ENCODE results near the gene FOXO6.

Gene FOXO6

DNA sequence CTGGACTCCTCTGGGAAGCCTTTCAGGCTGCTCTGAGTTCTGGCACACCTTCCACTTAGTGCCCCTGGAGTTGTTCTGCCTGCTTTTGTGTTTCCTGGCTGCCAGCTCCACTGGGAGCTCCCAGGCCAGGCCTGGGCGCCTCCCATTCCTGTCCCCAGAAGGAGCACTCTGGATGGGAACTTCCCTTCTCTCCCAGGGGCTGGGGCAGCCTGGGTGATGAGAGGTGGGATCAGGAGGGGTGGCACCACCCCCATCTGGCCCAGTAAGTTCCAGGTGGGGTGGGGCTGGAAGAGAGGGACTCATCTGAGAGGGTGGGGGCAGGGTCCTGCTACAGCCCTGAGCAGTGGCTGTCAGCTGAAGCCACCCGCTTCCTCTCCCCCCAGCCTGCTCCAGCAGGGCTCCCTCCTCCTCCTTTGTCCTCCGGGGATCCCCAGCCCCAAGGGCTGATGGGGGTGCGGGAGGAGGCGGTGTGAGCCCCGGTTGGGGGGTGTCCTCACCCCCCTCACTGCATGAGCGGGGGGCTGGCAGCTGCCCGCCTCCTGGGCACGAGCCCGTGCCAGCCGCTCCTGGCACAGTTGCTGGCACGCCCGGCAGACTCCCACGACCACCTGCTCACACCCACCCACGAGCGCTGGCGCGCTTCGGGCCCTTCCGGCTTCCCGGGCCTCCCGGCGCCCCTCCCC, 4.7 kb downstream of the FOXO6 start:
- DNase-seq (ENCODE audit: low read depth in 1 of 2, low spot score in 1 of 2), result peak in 1 of 2 donors; percentile 17

DNA sequence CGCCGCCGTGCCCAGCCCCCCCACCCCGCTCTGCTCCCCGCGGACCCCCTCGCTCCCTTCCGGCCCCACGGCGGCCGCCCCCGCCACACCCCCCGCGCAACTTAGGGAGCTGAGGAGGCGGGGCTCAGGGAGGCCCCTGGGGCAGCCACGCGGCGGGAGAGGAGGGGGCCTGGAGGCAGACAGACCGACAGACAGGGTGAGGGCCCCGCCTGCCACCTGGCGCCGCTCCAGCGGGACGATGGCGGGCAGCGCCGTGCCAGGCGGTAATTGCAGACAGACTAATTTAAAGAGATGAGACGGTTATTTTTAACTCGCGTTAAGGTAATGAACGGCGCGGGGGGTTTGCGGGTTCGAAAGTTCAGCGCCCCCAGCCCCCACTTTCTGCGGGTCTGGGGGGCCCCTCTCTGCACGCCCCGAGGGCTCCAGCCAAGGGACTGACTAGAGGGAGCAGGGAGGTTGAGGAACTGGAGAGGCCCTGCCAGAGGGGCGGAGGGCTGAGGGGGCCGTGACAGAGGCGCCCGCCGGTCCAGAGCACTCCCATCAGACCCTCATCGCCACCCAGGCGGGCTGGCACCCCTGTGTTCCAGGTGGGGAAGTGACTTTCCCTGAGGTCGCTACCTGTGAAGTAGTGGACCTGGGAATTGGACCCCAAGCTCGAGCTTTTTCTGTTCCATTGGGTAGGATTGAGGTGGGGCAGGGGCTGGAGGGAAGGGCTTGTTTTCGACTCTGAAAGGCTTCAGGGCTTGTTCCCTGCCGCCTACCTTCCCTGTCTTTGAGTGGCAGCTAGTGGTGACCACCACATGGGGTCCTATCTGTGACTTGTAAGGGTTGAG, 5.4 kb downstream of the FOXO6 start:
- peak in 1 of 2 donors; percentile 27 for DNase-seq (ENCODE audit: low read depth in 1 of 2, low spot score in 1 of 2)

DNA sequence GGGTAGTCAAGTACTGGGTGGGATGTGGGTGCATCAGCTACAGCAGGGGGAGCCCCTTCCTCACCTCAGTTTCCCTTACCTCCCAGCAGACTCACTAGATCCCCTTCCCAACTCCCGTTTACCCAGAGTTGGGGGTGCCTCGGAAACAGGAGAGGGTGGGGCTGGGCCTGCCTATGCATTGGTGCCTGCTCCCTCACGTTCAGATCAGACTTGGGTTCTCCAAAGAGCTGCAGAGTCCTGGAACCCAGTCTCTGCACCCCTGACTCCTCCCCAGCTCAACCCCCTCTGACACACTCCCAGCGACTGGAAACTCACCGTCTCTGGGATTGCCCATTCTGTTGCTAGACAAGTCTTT, 6.0 kb downstream of the FOXO6 start:
- no peak for DNase-seq (ENCODE audit: low read depth in 1 of 2, low spot score in 1 of 2)

DNA sequence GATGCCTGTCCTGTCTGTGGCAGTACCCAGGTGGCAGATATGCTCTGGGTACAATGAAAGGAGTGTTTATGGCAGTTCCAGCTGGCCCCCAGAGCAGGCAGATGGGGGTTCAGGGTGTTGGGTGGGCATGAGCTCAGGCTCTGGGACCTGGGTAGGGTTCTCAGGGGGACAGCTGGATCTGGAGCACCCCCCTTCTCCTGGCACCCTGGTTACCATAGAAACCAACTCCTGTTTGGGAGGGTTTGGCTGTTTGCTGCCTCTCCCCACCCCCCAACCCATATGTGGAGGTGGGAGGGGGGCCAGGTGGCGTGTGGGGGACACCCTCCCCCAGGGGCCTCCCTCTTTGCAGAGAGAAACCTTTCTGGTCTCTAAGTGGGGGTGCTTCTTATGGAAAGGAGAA, 7.1 kb downstream of the FOXO6 start:
- DNase-seq (ENCODE audit: low read depth in 1 of 2, low spot score in 1 of 2), result no peak

DNA sequence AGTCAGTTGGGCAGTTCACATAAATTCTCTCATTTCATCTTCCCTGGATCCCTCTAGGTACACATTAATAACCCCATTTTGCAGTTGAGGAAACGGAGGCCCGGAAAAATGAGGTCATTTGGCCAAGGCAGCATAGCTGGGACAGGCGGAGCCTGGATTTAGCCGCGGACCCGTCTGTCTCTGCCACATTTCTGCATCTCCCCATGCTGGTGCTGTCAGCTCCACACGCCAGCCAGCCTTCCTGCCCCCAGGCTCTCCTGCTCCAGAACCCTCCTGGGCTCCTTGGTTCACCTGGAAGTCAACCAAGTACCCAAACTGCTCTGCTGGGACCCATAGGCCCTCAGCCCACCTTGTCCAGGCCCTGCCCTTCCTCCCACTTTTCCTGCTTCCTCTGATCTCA, 7.6 kb downstream of the FOXO6 start:
- no peak for DNase-seq (ENCODE audit: low read depth in 1 of 2, low spot score in 1 of 2)

DNA sequence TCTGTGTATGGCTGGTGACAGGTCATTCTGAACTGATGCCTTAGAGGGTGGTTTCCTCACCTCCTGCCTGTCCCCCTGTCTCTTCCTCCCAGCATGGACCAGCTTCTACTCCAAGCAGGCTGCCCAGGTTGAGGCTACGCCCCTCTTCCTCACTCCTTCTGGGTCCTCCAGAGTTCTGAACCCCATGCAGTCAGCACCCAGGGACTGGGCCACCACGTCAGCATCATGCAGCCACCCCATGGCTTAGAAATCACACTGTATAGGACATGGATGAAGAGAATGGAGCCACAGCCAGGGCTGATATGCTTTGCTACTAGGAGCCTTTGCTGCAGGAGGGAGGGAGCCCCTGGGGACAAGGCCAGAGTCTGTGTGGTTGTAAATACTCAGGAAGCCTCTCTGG, 8.3 kb downstream of the FOXO6 start:
- no peak for DNase-seq (ENCODE audit: low read depth in 1 of 2, low spot score in 1 of 2)

DNA sequence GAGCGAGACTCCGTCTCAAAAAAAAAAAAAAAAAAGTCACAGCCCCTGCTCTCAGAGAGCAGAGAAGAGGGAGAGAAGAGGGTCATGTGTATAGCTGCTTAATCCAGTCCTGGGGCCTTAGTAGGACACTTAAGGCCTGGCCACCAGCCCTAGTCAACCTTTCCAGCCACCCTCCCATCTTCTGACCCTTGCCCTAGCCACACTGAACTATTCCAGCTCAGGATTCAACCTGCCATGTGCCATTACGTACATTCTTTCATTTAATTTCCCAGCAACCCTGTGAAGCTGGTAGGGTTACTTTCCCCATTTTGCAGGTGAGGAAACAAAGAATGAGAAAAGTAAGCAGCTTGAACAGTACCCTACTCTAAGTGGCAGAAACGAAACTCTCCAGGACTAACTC, 9.0 kb downstream of the FOXO6 start:
- DNase-seq (ENCODE audit: low read depth in 1 of 2, low spot score in 1 of 2), result no peak

DNA sequence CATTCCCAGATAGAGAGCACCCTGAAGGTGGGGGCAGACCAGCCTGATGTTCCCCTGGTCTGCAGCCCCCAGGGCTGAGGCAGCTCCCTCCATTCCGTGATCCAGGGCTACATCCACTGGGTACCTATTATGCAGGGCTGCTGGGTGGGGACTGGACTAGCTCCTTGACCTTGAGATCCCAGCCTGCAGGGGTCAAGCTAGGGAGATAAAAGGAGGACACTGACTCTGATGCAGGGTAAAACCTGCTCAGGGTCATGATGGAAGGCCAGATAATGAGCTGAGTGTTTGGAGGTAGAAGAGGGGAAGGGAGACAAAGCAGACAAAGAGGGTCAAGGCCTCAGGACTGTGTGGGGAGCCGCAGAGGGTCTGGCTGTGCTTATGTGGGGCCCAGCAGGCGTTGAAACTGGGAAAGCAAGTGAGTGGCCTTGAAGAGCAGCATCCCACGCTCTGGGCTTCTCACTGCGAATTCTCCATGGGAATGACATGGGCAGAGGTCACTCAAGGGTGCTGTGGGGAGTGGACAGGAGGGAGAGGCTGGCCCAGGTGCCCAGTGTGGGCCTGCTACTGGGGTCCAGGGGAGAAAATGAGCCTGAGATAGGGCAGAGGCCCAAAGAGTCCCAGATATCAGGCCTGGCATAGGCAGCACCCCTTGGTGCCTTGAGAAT, 9.7 kb downstream of the FOXO6 start:
- no peak for DNase-seq (ENCODE audit: low read depth in 1 of 2, low spot score in 1 of 2)

DNA sequence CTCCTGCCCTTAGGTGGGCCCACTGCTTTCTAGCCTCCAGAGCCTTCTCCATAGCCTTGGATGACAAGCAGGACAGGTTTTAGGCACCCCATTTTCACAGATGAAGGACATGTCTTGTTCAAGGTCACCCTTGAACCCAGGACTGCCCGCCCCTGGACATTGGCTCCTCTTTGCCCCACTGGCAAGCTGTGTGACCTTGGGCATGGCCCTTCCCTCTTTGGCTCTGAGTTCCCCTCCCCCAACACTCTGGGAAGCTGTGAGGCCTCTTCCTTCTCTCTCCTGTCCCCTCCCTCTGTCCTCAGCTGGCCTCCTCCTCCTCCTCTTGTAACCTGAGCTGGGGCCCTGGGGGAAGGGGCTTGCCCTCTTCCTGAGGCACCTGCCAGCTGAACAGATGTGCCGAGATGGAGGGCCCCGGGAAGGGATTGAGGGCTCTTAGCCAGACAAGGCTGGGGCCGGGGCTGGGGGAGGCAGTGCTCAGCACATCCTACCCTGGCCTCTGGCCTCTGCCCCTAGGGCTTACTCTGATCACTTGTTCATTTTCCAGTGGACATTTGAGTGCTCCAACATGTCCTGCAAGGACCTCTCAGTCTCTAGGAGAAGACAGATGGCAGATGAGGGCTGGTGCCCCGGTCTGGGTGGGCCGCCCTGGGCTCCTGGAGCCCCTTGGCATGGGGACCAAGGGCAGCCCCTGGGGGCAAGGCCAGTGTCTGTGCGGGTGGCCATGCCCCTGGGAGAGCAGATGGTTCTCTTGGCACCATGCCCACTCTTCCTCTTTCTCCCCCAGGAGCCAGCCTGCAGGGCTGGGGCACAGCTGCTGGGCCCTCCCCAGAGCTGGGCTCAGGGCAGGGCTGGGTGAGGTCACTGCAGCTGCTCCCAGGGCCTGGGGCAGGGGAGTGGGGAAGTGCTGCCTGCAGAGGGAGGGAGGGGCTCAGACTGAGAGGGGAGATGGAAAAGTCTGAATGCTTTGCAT, 10.7 kb downstream of the FOXO6 start:
- DNase-seq (ENCODE audit: low read depth in 1 of 2, low spot score in 1 of 2), result no peak

DNA sequence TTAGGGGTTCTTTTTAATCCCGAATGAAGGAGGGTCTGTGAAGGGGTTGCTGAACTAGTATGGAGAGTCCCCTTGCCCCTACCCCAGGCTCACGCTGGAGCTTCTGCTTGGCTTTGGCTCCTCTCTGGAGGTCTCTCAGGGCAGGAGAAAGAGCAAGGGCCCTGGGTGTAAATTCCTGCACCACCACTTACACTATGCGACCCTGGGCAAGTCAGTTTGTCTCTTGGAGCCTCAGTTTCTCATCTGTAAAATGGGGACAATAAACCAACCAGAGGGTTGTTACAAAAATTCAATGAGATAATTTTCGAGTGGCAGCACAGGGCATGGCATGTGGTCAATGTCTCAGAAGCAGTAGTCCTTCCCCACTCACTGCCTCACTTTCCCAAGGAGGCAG, 11.4 kb downstream of the FOXO6 start:
- DNase-seq (ENCODE audit: low read depth in 1 of 2, low spot score in 1 of 2), result no peak

DNA sequence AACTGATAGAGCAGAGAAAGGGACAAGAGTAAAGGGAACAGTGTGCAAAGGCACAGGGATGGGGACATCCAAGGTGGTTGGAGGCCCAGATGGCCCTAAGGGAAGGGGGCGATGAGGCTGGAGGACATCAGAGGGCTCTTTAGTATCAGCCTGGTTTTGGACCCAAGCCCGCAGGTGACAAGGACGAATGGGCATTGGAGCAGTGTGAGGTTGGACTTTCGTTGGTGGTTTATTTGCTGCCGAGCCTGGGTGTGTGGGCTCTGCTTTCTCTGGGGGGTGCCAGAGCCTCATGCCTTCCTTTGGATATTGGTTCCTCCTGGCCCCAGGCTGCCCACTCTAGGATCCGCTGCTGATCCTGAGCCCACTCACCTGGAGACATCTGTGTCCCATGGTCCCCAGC, 12.1 kb downstream of the FOXO6 start:
- DNase-seq (ENCODE audit: low read depth in 1 of 2, low spot score in 1 of 2), result no peak

DNA sequence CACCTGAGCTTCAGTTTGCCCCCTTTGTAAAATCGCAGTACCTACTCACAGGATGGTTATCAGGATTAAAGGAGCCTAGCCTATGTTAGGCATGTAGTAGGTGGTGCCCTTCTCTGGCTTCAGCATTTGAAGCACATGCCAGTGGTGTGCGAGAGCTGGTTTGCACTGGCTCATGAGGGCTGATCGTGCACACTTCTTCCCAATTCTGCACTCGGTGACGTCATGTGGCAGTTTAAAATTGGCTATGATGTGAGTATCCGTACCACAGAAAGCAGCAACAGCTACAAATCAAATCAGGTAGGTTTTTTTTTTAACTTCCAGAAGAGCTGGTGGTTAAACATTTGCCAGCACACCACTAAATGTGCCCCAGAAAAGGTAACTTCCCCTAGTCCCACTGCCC, 13.5 kb downstream of the FOXO6 start:
- DNase-seq (ENCODE audit: low read depth in 1 of 2, low spot score in 1 of 2), result no peak

DNA sequence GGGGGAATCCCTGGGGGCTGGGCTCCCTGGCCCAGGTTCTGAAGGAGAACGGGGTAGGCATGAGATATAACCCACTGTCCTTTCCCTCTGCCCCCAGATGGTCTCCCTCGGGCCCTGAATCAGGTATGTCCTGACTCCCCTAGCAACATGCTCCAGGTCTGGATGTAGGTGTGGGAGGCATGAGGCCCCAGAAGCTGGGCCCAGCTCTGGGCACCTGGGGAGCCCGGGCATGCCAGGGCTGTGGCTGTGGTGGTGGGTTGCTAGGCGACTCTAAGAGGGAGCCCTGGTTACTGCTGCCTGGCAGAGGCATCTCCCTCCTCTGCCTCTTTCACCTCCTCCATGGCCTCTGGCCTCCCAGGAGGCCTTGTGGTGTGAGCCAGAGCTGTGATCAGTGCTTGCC, 16.2 kb downstream of the FOXO6 start:
- no peak for DNase-seq (ENCODE audit: low read depth in 1 of 2, low spot score in 1 of 2)

DNA sequence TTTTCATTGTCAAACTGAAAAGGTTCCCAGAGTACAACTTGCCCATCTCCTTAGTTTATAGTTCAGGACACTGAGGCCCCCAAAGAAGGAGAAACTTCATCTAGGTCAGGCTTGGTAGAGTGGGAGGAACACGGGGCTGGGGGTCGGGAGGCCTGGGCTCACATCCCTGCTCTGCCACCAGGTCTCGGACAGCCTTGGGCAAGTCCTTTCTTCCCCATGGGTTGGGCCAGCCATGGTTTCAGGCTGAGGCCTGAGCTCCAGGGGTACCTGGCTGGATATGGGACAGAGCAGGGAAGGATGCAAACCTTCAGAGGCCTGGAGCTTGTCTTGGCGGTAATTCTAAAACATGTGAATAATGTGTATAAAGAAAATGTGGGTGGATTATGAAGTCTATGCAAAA, 17.0 kb downstream of the FOXO6 start:
- DNase-seq (ENCODE audit: low read depth in 1 of 2, low spot score in 1 of 2), result no peak

DNA sequence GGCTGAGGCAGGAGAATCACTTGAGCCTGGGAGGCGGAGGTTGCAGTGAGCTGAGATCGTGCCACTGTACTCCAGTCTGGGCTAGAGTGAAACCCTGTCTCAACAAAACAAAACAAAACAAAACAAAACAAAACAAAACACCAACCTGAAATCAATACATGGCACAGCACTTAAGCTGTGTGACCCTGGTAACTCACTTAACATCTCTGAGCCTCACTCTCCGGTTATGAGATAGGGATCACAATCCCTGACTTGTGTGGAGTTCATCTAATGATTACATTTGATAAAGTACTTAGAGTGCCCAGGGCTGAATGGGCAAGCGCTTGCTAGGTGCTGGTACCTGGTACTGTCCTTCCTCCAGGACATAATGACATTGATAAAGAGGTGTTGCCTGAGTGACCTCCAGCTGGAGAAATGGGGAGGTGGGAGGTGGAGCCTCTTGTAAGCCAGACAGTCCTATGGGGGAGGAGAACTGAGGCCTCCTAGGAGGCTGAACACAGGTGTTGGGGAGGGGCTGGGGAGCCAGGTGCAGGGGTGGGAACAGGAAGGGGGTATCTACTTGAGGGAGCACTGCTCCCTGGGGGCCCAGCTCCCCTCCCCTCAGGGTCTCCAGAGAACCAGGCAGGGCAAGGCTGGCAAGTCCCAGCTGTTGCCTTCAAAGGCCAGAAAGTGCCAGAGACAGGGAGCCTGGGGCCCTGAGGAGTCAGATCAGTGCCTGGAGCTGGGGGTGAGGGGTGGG, 17.9 kb downstream of the FOXO6 start:
- DNase-seq (ENCODE audit: low read depth in 1 of 2, low spot score in 1 of 2), result no peak

DNA sequence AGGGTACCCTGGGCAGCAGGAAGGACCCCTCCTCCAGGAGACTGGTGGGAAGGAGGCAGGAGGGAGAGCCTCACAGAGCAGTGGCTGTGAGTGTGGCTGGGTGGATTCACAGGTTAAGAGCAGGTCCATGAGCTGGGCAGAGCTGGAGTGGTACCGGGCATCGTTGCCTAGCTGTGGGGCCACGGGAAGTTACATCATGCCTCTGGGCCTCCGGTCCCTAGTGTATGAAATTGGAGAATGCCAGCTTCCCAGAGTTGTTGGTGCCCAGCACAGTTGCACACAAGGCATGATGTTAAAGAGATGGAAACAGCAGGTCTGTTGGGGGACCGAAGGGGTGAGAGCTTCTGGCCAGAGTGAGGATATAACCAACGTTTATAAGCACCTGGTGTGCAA, 18.5 kb downstream of the FOXO6 start:
- DNase-seq (ENCODE audit: low read depth in 1 of 2, low spot score in 1 of 2), result no peak

DNA sequence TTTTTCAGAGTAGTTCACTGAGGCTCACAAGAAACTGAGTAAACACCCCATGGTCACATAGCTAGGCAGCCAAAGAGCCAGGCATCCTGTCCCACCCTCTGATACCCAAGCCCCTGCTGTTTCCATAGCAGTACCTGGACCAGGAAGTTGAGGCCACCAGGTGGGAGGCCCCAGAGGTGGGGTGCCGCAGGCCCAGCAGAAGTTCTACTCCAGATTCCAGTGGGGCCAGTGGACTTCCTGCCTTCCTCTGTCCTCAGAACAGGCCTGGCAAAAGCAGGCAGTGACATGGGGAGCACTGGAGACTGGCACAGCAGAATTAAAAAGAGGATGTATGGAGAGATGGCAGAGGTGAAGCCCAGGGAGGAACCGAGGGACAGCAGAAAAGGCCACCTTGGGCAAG, 19.0 kb downstream of the FOXO6 start:
- DNase-seq (ENCODE audit: low read depth in 1 of 2, low spot score in 1 of 2), result no peak

DNA sequence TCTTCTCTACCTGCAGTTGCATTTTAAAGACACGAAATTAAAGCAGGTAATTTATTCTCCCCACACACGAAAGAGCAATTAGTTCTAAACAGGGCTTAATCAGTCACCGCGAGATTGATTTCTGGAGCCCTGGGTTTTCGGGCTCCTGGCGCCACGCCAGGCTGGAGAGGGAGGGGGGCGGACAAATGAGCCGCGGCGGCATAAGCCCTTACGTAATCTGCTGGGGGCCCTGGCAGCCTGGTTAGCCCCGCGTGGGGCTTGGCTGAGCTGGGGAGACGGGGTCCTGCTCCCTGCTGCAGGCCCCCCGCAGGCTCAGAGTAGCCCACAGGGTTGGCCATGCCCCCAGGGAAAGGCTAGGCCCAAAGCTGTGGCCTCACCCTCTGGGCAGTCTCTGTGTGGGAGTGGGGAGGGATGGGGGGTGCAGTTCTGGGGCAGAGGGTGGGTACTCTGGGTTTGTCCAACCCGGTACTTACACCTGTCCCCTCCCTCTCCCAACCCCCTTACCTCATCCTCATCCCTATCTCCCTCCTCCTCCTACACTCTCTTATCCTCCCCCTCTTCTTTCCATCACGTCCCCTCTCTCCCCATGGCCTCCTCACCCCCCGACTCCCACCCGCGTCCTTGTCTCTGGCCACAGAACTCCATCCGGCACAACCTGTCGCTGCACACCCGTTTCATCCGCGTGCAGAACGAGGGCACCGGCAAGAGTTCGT, 19.9 kb downstream of the FOXO6 start:
- DNase-seq (ENCODE audit: low read depth in 1 of 2, low spot score in 1 of 2), result no peak

DNA sequence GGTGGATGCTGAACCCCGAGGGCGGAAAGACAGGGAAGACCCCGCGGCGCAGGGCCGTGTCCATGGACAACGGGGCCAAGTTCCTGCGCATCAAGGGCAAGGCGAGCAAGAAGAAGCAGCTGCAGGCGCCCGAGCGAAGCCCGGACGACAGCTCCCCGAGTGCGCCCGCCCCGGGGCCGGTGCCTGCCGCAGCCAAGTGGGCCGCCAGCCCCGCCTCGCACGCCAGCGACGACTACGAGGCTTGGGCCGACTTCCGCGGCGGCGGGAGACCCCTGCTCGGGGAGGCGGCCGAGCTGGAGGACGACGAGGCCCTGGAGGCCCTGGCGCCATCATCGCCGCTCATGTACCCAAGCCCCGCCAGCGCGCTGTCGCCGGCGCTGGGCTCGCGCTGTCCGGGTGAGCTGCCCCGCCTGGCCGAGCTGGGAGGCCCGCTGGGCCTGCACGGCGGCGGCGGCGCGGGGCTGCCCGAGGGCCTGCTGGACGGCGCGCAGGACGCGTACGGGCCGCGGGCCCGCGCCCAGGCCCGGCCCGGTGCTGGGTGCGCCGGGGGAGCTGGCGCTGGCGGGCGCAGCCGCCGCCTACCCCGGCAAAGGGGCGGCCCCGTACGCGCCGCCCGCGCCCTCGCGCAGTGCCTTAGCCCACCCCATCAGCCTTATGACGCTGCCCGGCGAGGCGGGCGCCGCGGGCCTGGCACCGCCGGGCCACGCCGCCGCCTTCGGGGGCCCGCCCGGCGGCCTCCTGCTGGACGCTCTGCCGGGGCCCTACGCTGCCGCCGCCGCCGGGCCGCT, 20.7 kb downstream of the FOXO6 start:
- DNase-seq (ENCODE audit: low read depth in 1 of 2, low spot score in 1 of 2), result peak in 1 of 2 donors; percentile 13

All from activated T-helper 1 cell treated with anti-CD3 and anti-CD28 coated beads, Interleukin-2, amount 50 U/mL, for 16 hours (primary cell).